Naive thymus-derived CD8-positive, alpha-beta T cell (primary cell): ENCODE results near the gene PDCD1LG2. TPM values are rescaled to one million over a fixed set of nuclear protein-coding genes. Genes with fewer than 3 reads are reported as not detected.

ENCODE experiments used
- ATAC-seq, 2 donors: fragments of 150-1000 bp; cut with Tn5 transposase in 1 of 2; sonication (Bioruptor Pico), chemical (Tn5 transposase) in 1 of 2; 1 replicate in 1 of 2; 2 replicates in 1 of 2; pipeline ENCODE4 v1.10.0; 2021; ENCODE audit warnings: mild to moderate bottlenecking in 2 of 2, moderate library complexity in 2 of 2
- POLR2A ChIA-PET: fragments of 350-600 bp; sonication (Branson Sonifier 250); formaldehyde crosslinking; loops from one replicate; lab custom pipeline; 2021; ENCODE audit warnings: antibody characterized with exemption; lab: Charles Lee
- DNase-seq, 10 donors: peaks; one replicate each; pipeline versions ENCODE4 v3.0.0 to v3.0.0-alpha.2; 2020 to 2022
- H3K27ac Mint-ChIP-seq, 10 donors: one replicate each; pipeline ENCODE4 v1.8.0; 2020 to 2022; ENCODE audit warnings: mild to moderate bottlenecking in 10 of 10, mixed read lengths in 10 of 10, moderate library complexity in 4 of 10, inconsistent platforms in 1 of 10
- H3K27me3 Mint-ChIP-seq, 5 donors: one replicate each; pipeline ENCODE4 v1.8.0; 2021 to 2022; ENCODE audit warnings: mixed read lengths in 5 of 5
- H3K36me3 Mint-ChIP-seq, 3 donors: one replicate each; pipeline ENCODE4 v1.8.0; 2020 to 2022; ENCODE audit warnings: mixed read lengths in 3 of 3, mild to moderate bottlenecking in 2 of 3, inconsistent platforms in 1 of 3
- H3K4me1 Mint-ChIP-seq, 4 donors: one replicate each; pipeline ENCODE4 v1.8.0; 2021 to 2022; ENCODE audit warnings: mixed read lengths in 4 of 4
- H3K4me3 Mint-ChIP-seq, 10 donors: one replicate each; pipeline ENCODE4 v1.8.0; 2020 to 2022; ENCODE audit warnings: mild to moderate bottlenecking in 10 of 10, mixed read lengths in 10 of 10, moderate library complexity in 6 of 10, inconsistent platforms in 1 of 10
- H3K9me3 Mint-ChIP-seq, 9 donors: one replicate each; pipeline ENCODE4 v1.8.0; 2020 to 2022; ENCODE audit warnings: mixed read lengths in 9 of 9, mild to moderate bottlenecking in 3 of 9, inconsistent platforms in 1 of 9, moderate library complexity in 1 of 9
- polyA plus RNA-seq, 3 donors: library from polyadenylated mRNA; unstranded; fragments of 300-500 nt; fragmentation: Illumina TruSeq; gene quantifications; one replicate each; pipeline ENCODE4 v1.2.3, GENCODE V29; 2021
- total RNA-seq, 8 experiments: library from RNA in 2 of 8; stranded (reverse) in 2 of 8; gene quantifications; one replicate each; pipeline ENCODE4 v1.2.3 and lab custom pipeline; 2021 to 2026

PDCD1LG2 gene
- total and polyA plus RNA-seq, 5 experiments from 2014 or later, result not detected

GRCh38 chr9:5518171-5518936, 8.0 kb downstream of the PDCD1LG2 start:
- Mint-ChIP-seq H3K9me3 (peaks cover 0 to 3% (median 0%) of the 10 kb centered on the region in 9 donors), H3K36me3 (no peaks in the 10 kb centered on the region), H3K27me3 (peaks cover 0 to 1% (median 0%) of the 10 kb centered on the region in 5 donors), H3K4me1 (peaks cover 2 to 18% (median 9%) of the 10 kb centered on the region in 4 donors), H3K4me3 (no peak overlapping the region), H3K27ac (peak overlapping the region in 1 of 10 donors; percentile 34)
- DNase-seq (no peak), ATAC-seq (no peak)
- POLR2A ChIA-PET, result no interaction called here

DNA sequence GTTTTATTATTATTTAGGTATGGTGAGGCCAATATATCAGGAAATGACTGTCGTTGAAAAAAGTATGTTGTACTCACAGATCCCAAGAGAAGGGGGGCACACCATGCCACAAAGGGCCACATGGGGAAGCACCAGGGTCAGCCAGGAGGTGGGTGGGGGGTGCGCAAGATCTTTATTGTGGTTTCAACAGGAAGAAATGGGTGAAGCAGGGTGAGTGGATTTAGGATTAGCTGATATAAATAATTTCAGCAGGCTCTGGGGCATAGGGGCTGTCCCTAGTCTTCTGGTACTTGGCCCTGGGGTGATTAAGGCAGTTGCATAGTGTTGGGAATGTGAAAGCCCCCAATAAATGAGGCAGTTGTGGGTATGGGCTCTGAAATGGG, 8.6 kb downstream of the PDCD1LG2 start:
- Mint-ChIP-seq H3K4me1 (peaks cover 2 to 18% (median 9%) of the 10 kb centered on the region in 4 donors), H3K27me3 (peaks cover 0 to 1% (median 0%) of the 10 kb centered on the region in 5 donors), H3K27ac (no peak overlapping the region), H3K36me3 (peaks cover 0 to 2% (median 0%) of the 10 kb centered on the region in 3 donors), H3K4me3 (no peak overlapping the region), H3K9me3 (peaks cover 0 to 3% (median 0%) of the 10 kb centered on the region in 9 donors)
- no peak for DNase-seq
- ATAC-seq, result no peak
- POLR2A ChIA-PET, result no interaction called here

DNA sequence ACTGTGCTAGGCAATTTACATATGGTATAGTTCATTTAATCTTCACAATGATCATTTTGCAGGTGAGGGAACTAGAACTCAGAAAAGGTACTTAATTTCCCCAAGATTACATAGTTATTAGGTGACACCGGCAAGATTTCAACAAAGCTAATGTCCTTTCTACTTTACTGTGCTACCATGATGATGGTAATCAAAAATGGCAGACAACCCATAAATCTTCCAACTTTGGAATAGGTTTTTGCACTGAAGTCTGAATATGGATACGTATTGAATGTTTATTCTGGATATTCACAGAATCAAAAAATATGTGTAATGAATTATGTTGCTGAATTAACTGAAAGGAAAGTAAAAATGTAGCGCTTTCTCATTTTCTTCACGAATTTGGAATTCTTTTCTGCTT, 13.8 kb downstream of the PDCD1LG2 start:
- DNase-seq (no peak), ATAC-seq (no peak)
- Mint-ChIP-seq H3K27ac (no peak overlapping the region), H3K4me3 (no peak overlapping the region), H3K36me3 (peaks cover 0 to 2% (median 0%) of the 10 kb centered on the region in 3 donors), H3K9me3 (peaks cover 0 to 3% (median 0%) of the 10 kb centered on the region in 9 donors), H3K27me3 (no peaks in the 10 kb centered on the region), H3K4me1 (peaks cover 0 to 6% (median 3%) of the 10 kb centered on the region in 4 donors)
- POLR2A ChIA-PET, result interaction anchor here (0.6 kb wide), 1 partner anchor 82 kb away, joined by 3 read pairs; no protein-coding TSS in a partner anchor

GRCh38 chr9:5529683-5530221, 19.4 kb downstream of the PDCD1LG2 start:
- Mint-ChIP-seq H3K27ac (peak overlapping the region in 3 of 10 donors; percentile 10 to 54 (median 51)), H3K36me3 (no peaks in the 10 kb centered on the region), H3K4me3 (peak overlapping the region in 2 of 10 donors; percentile 1 to 16), H3K9me3 (no peaks in the 10 kb centered on the region), H3K27me3 (peaks cover 0 to 9% (median 0%) of the 10 kb centered on the region in 5 donors), H3K4me1 (peaks cover 13 to 48% (median 32%) of the 10 kb centered on the region in 4 donors)
- POLR2A ChIA-PET, result interaction anchor here (1.3 kb wide), 1 partner anchor 57 kb away, joined by 3 read pairs; no protein-coding TSS in a partner anchor
- ATAC-seq, result no peak
- no peak for DNase-seq

GRCh38 chr9:5531101-5531882, 21.0 kb downstream of the PDCD1LG2 start:
- H3K4me3 Mint-ChIP-seq, result peak overlapping the region in 6 of 10 donors; percentile 12 to 64 (median 49)
- H3K27ac Mint-ChIP-seq, result peak overlapping the region in 9 of 10 donors; percentile 3 to 74 (median 42)
- peaks cover 13 to 48% (median 32%) of the 10 kb centered on the region in 4 donors for H3K4me1 Mint-ChIP-seq
- DNase-seq (peak in 3 of 10 donors; percentile 5 to 19 (median 19)), ATAC-seq (peak; percentile 78 to 95)
- H3K36me3 Mint-ChIP-seq, result no peaks in the 10 kb centered on the region
- POLR2A ChIA-PET, result interaction anchor here (1.0 to 1.5 kb wide), 3 partner anchors 28 to 81 kb away, joined by 3 to 5 read pairs (median 3); partner anchors contain the start of gene CD274
- peaks cover 0 to 9% (median 0%) of the 10 kb centered on the region in 5 donors for H3K27me3 Mint-ChIP-seq
- no peaks in the 10 kb centered on the region for H3K9me3 Mint-ChIP-seq

DNA sequence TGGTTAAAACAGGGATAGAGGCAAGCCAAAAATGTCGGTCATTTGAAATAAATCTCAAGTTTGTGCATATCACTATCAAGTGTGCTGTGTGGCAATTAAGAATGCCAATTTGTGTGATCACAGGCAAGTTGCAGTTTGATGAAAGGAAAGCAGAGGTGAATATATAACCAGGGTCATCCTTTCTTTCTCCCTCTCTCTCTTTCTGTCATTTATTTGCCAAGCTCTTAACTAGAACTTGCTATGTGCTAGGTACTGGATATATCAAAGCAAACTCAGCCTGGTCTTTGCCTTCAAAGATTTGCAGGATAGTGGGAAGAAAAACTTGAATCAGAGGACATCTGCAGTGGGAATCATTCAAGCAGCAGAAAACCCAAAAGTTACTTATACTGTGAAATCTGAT, 22.0 kb downstream of the PDCD1LG2 start:
- H3K4me3 Mint-ChIP-seq, result no peak overlapping the region
- no peaks in the 10 kb centered on the region for H3K36me3 Mint-ChIP-seq
- POLR2A ChIA-PET, result no interaction called here
- H3K27ac Mint-ChIP-seq, result peak overlapping the region in 6 of 10 donors; percentile 9 to 72 (median 48)
- no peak for DNase-seq
- H3K4me1 Mint-ChIP-seq, result peaks cover 13 to 53% (median 32%) of the 10 kb centered on the region in 4 donors
- ATAC-seq, result no peak
- peaks cover 0 to 9% (median 0%) of the 10 kb centered on the region in 5 donors for H3K27me3 Mint-ChIP-seq
- no peaks in the 10 kb centered on the region for H3K9me3 Mint-ChIP-seq

GRCh38 chr9:5532790-5533189, 22.5 kb downstream of the PDCD1LG2 start:
- peak overlapping the region in 2 of 10 donors; percentile 38 to 54 for H3K27ac Mint-ChIP-seq
- no peak overlapping the region for H3K4me3 Mint-ChIP-seq
- POLR2A ChIA-PET, result no interaction called here
- peaks cover 13 to 53% (median 32%) of the 10 kb centered on the region in 4 donors for H3K4me1 Mint-ChIP-seq
- DNase-seq (no peak), ATAC-seq (no peak)
- H3K9me3 Mint-ChIP-seq, result no peaks in the 10 kb centered on the region
- no peaks in the 10 kb centered on the region for H3K36me3 Mint-ChIP-seq
- peaks cover 0 to 9% (median 0%) of the 10 kb centered on the region in 5 donors for H3K27me3 Mint-ChIP-seq

GRCh38 chr9:5536684-5537083, 26.4 kb downstream of the PDCD1LG2 start:
- ATAC-seq (no peak), DNase-seq (no peak)
- Mint-ChIP-seq H3K27ac (no peak overlapping the region), H3K36me3 (peaks cover 0 to 3% (median 0%) of the 10 kb centered on the region in 3 donors), H3K27me3 (peaks cover 0 to 9% (median 0%) of the 10 kb centered on the region in 5 donors), H3K4me1 (peaks cover 8 to 28% (median 13%) of the 10 kb centered on the region in 4 donors), H3K9me3 (peaks cover 0 to 2% (median 0%) of the 10 kb centered on the region in 9 donors), H3K4me3 (no peak overlapping the region)
- POLR2A ChIA-PET, result no interaction called here

GRCh38 chr9:5543875-5544702, 33.8 kb downstream of the PDCD1LG2 start:
- Mint-ChIP-seq H3K4me1 (peaks cover 0 to 4% (median 2%) of the 10 kb centered on the region in 4 donors), H3K27me3 (no peaks in the 10 kb centered on the region), H3K4me3 (no peak overlapping the region), H3K36me3 (peaks cover 0 to 3% (median 0%) of the 10 kb centered on the region in 3 donors), H3K27ac (peak overlapping the region in 2 of 10 donors; percentile 9 to 45), H3K9me3 (peaks cover 0 to 2% (median 0%) of the 10 kb centered on the region in 9 donors)
- POLR2A ChIA-PET, result interaction anchor here (1.1 kb wide), 1 partner anchor 14 kb away, joined by 4 read pairs; no protein-coding TSS in a partner anchor
- ATAC-seq, result no peak
- DNase-seq, result no peak

- H3K27me3 Mint-ChIP-seq, result peaks cover 0 to 2% (median 0%) of the 10 kb centered on the region in 5 donors
- peaks cover 0 to 2% (median under 1%) of the 10 kb centered on the region in 4 donors for H3K4me1 Mint-ChIP-seq
- H3K4me3 Mint-ChIP-seq, result no peak overlapping the region
- H3K27ac Mint-ChIP-seq, result no peak overlapping the region
- POLR2A ChIA-PET, result interaction anchor here (2.2 kb wide), 1 partner anchor 8 kb away, joined by 12 read pairs; no protein-coding TSS in a partner anchor
- H3K36me3 Mint-ChIP-seq, result peaks cover 0 to 2% (median 0%) of the 10 kb centered on the region in 3 donors
- H3K9me3 Mint-ChIP-seq, result no peaks in the 10 kb centered on the region
- no peak for DNase-seq
- ATAC-seq, result no peak
Measured at GRCh38 chr9:5549658-5550650, 39.6 kb downstream of the PDCD1LG2 start.
